Measurements from ENCODE around the gene MEIOB.

Gene MEIOB

DNA sequence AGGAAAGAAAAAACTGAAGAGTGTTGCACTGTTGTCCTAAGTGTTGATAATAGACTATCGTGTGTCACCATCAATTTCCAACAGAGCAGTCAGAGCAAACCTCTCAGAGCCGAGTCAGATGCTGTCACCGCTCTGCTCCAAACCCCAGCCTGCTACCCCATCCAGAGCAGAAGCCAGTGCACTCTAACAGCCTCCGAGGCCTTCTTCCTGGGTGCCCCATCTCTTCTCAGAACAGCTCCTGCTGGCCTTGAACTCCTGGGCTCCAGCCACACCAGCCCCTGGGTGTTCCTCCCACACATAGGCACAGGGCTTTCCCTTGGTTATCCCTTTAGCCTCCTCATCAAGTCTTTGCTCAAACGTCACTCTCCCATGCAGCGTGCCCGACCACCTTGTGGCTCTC, 21.0 kb downstream of the MEIOB start:
- H3K4me3 ChIP-seq (replicated peaks; ENCODE audit: low read depth, low read length): no peak overlapping the region
- DNase-seq (ENCODE audit: extremely low read depth, low read depth): no peak
- TF ChIP-seq, protein P1, sequence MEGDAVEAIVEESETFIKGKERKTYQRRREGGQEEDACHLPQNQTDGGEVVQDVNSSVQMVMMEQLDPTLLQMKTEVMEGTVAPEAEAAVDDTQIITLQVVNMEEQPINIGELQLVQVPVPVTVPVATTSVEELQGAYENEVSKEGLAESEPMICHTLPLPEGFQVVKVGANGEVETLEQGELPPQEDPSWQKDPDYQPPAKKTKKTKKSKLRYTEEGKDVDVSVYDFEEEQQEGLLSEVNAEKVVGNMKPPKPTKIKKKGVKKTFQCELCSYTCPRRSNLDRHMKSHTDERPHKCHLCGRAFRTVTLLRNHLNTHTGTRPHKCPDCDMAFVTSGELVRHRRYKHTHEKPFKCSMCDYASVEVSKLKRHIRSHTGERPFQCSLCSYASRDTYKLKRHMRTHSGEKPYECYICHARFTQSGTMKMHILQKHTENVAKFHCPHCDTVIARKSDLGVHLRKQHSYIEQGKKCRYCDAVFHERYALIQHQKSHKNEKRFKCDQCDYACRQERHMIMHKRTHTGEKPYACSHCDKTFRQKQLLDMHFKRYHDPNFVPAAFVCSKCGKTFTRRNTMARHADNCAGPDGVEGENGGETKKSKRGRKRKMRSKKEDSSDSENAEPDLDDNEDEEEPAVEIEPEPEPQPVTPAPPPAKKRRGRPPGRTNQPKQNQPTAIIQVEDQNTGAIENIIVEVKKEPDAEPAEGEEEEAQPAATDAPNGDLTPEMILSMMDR (IDR thresholded peaks at IDR 0.05; ENCODE audit: low read depth, low read length, missing control alignments): no peak

DNA sequence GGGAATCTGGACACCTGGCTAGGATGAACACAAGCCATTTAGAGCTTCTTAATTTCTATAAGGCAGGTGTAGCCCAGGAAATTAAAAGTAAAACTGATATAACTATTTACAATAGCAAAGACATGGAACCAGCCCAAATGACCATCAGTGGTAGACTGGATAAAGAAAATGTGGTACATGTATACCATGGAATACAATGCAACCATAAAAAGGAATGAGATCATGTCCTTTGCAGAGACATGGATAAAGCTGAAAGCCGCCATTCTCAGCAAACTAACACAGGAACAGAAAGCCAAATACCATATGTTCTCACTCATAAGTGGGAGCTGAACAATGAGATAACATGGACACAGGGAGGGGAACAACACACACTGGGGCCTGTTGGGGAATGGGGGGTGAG, 25.5 kb downstream of the MEIOB start:
- no peak for DNase-seq (ENCODE audit: extremely low read depth, low read depth)
- H3K4me3 ChIP-seq (replicated peaks; ENCODE audit: low read depth, low read length): no peak overlapping the region
- TF ChIP-seq, protein P1 (IDR thresholded peaks at IDR 0.05; ENCODE audit: low read depth, low read length, missing control alignments): no peak

DNA sequence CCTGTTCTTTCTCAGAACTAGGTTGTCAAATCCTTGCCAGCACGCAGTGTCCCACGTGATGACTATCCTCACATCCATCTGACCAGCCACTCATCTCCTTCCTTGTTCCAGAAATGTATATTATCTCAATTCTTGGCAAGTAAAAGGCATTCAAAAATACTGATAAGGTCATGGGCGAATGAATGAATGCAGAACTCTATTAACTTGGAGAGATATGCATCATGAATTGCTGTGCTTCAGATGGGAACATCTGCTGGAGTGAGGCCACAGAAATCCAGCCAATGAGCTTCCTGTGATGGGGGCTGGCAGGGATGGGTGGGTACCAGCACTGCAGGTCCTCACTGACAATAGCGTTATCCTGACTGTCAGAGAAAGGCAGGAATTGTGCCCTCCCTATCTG, 26.0 kb downstream of the MEIOB start:
- no peak for DNase-seq (ENCODE audit: extremely low read depth, low read depth)
- TF ChIP-seq, protein P1 (IDR thresholded peaks at IDR 0.05; ENCODE audit: low read depth, low read length, missing control alignments): no peak
- no peak overlapping the region for H3K4me3 ChIP-seq (replicated peaks; ENCODE audit: low read depth, low read length)

DNA sequence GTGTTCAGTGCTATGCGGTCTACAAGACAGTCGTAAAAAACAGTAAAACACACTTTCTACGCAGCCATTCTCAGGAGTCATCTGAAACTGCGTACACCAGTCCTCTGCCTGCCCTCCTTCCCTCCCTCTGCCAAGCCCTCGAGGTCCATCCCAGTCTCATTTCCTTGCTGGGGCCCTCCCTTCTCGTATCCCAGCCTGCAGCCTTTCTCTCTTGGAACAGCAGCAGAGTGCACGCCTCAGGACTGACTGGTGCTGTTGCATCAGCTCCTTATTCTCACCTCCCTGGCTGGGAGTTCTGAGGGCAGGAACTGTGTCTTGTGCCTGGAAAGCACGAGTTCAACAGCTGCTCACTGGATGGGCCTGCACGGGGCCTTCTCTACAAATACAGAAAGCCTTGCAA, 32.4 kb downstream of the MEIOB start:
- DNase-seq (ENCODE audit: extremely low read depth, low read depth): peak; percentile 57
- TF ChIP-seq, protein P1 (IDR thresholded peaks at IDR 0.05; ENCODE audit: low read depth, low read length, missing control alignments): no peak

DNA sequence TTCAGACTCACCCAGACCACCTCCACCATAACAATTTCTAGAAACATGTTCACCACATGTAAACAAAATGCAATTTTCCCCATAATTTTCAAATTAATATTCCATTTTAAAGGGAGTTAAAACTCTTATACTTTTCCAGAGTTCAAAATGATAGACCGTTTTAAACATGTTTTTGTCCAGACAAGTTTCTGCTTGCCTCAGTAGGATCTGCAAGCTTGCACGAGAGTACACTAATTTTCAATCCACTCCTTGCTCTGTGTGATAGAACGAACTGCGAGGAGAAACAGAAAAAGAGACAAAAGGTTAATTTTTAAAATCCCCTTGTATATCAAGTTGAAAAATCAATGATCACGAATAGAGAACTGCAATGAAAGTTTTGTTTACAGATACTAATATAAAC, 37.9 kb downstream of the MEIOB start:
- TF ChIP-seq, protein P1 (IDR thresholded peaks at IDR 0.05; ENCODE audit: low read depth, low read length, missing control alignments): no peak
- H3K4me3 ChIP-seq (replicated peaks; ENCODE audit: low read depth, low read length): no peak overlapping the region
- DNase-seq (ENCODE audit: extremely low read depth, low read depth): no peak

More for the DNA sequence above, 32.4 kb downstream of the MEIOB start:
- H3K4me3 ChIP-seq (replicated peaks; ENCODE audit: low read depth, low read length): no peak overlapping the region

DNA sequence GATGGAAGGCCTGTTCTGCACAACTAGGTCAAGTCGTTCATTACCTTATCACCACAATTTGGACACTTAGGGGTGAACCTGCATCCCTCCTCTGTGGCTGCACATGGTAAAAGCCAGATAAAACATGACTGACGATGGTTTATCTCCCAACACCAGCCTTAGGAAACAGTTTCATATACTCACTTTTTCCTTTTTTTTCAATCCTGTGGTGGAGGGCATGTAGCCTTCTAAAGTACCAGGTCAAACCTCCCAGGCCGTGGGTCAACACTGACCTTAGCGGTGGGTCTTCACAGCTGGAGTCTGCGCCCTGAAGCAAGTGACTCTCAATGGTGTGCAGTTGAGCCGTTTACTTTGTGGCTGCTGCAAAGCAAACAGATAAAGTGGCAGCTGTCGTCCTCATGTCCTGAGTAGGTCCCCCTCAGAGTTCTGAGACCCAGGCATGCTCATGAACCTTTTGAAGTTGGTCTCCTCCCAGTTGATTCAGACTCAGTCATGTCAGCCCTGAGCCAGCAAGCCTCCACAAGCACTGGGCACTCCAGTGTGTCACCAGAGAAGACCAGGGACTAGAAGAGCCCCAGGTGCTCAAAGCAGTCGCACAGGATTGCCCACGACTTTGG, 39.0 kb downstream of the MEIOB start:
- DNase-seq (ENCODE audit: extremely low read depth, low read depth): no peak

More for the DNA sequence above, 39.0 kb downstream of the MEIOB start:
- TF ChIP-seq, protein P1 (IDR thresholded peaks at IDR 0.05; ENCODE audit: low read depth, low read length, missing control alignments): no peak
- no peak overlapping the region for H3K4me3 ChIP-seq (replicated peaks; ENCODE audit: low read depth, low read length)
